HG03196 (cell line): ENCODE results near the gene USP40.
"Not testable (repeated sequence)": the region's sequence is repeated elsewhere in the genome, so short reads cannot be mapped to it uniquely, and the experiment has no call there.

Source experiments
- ATAC-seq: cut with Tn5 transposase; IDR thresholded peaks from one replicate; pipeline ENCODE4 v1.9.1; 2021; ENCODE audit not compliant: unreplicated experiment

USP40 gene

GRCh38 chr2:233566141-233566956, at the start of gene USP40:
Gene USP40 (minus strand): TSS chr2:233566782. CDS start chr2:233565554, 1,228 bp downstream.
- ATAC-seq, result peak; percentile 75

GRCh38 chr2:233611284-233611683, 44.7 kb upstream of the USP40 start:
- no peak for ATAC-seq

- ATAC-seq, result no peak
Observed at GRCh38 chr2:233605680-233606079, 39.1 kb upstream of the USP40 start.

GRCh38 chr2:233604826-233605225, 38.2 kb upstream of the USP40 start:
- no peak for ATAC-seq

GRCh38 chr2:233603520-233603919, 36.9 kb upstream of the USP40 start:
- no peak for ATAC-seq

- ATAC-seq, result no peak
Observed at GRCh38 chr2:233602076-233602475, 35.5 kb upstream of the USP40 start.

- ATAC-seq, result no peak
Observed at GRCh38 chr2:233600386-233600785, 33.8 kb upstream of the USP40 start.

GRCh38 chr2:233598952-233599351, 32.4 kb upstream of the USP40 start:
- no peak for ATAC-seq

- no peak for ATAC-seq
Observed at GRCh38 chr2:233597522-233597921, 30.9 kb upstream of the USP40 start.

- peak; percentile 56 for ATAC-seq
Observed at GRCh38 chr2:233593201-233593600, 26.6 kb upstream of the USP40 start.

- ATAC-seq, result not testable (repeated sequence)
Observed at GRCh38 chr2:233592706-233593105, 26.1 kb upstream of the USP40 start.

- no peak for ATAC-seq
Observed at GRCh38 chr2:233588400-233588799, 21.8 kb upstream of the USP40 start.

GRCh38 chr2:233584210-233584609, 17.6 kb upstream of the USP40 start:
- no peak for ATAC-seq

GRCh38 chr2:233583217-233583965, 16.8 kb upstream of the USP40 start:
- not testable (repeated sequence) for ATAC-seq

- not testable (repeated sequence) for ATAC-seq
Observed at GRCh38 chr2:233577341-233577740, 10.8 kb upstream of the USP40 start.

GRCh38 chr2:233572468-233572867, 5.9 kb upstream of the USP40 start:
- ATAC-seq, result no peak

GRCh38 chr2:233571462-233571861, 4.9 kb upstream of the USP40 start:
- ATAC-seq, result no peak

- ATAC-seq, result no peak
Observed at GRCh38 chr2:233571001-233571400, 4.4 kb upstream of the USP40 start.

GRCh38 chr2:233565685-233566140, 869 bp downstream of the USP40 start:
- peak; percentile 23 for ATAC-seq

- no peak for ATAC-seq
Observed at GRCh38 chr2:233563663-233564430, 2.7 kb downstream of the USP40 start.
